ENCODE data around the gene SHB. TPM values are rescaled to one million over a fixed set of nuclear protein-coding genes. Genes with fewer than 3 reads are reported as not detected.
A peak's percentile ranks its signal among the peaks of the same experiment; 100 is the strongest.

SHB gene
- total and polyA plus RNA-seq, 8 donors, result 3.5 to 37.7 (median 8.5) TPM

- WGBS, 5 donors, result 80 to 93% (median 87%) methylated on average over 3 of the region's 3 CpGs
- peak overlapping the region in 2 of 5 donors; percentile 11 to 49 for H3K27ac ChIP-seq
- TF ChIP-seq EP300 (IDR thresholded peaks at IDR 0.05) (no peak), POLR2AphosphoS5 (IDR thresholded peaks at IDR 0.05) (no peak), CTCF (IDR thresholded peaks at IDR 0.05) (no peak)
- H3K4me3 ChIP-seq, result no peak overlapping the region
- H3K27me3 ChIP-seq, result no peaks in the 10 kb centered on the region
- no peak for DNase-seq
- H3K4me1 ChIP-seq, result peaks cover 0 to 12% (median 7%) of the 10 kb centered on the region in 4 donors
- intact Hi-C loops (cut with DNase I; ENCODE audit: low total_unique reads), result loop anchor here (10.0 kb wide), 1 partner anchor 47 kb away; no protein-coding TSS in a partner anchor
- H3K36me3 ChIP-seq, result no peaks in the 10 kb centered on the region
- H3K9me3 ChIP-seq, result no peaks in the 10 kb centered on the region
These were observed 38.4 kb upstream of the SHB start for GRCh38 chr9:38107405-38107804.

- Histone ChIP-seq H3K27me3 (no peaks in the 10 kb centered on the region), H3K9me3 (no peaks in the 10 kb centered on the region), H3K36me3 (no peaks in the 10 kb centered on the region), H3K4me3 (no peak overlapping the region), H3K27ac (no peak overlapping the region), H3K4me1 (peaks cover 0 to 12% (median 7%) of the 10 kb centered on the region in 4 donors)
- no peak for TF ChIP-seq CTCF (IDR thresholded peaks at IDR 0.05)
- TF ChIP-seq POLR2A (IDR thresholded peaks at IDR 0.05), result no peak
- TF ChIP-seq POLR2AphosphoS5 (IDR thresholded peaks at IDR 0.05), result no peak
- TF ChIP-seq EP300 (IDR thresholded peaks at IDR 0.05), result no peak
- no peak for DNase-seq
- intact Hi-C loops (cut with DNase I; ENCODE audit: low total_unique reads), result loop anchor here (10.0 kb wide), 1 partner anchor 48 kb away; no protein-coding TSS in a partner anchor
- 71 to 82% (median 80%) methylated on average over 3 of the region's 3 CpGs for WGBS, 5 donors
These were observed 37.5 kb upstream of the SHB start for GRCh38 chr9:38106488-38106887.

GRCh38 chr9:38103340-38103739, 34.3 kb upstream of the SHB start:
- 78 to 91% (median 82%) methylated on average over 2 of the region's 2 CpGs for WGBS, 5 donors
- TF ChIP-seq POLR2A (IDR thresholded peaks at IDR 0.05), result no peak
- TF ChIP-seq CTCF (IDR thresholded peaks at IDR 0.05), result no peak
- TF ChIP-seq EP300 (IDR thresholded peaks at IDR 0.05), result no peak
- TF ChIP-seq POLR2AphosphoS5 (IDR thresholded peaks at IDR 0.05), result no peak
- Histone ChIP-seq H3K4me3 (no peak overlapping the region), H3K4me1 (peaks cover 0 to 10% (median 5%) of the 10 kb centered on the region in 4 donors), H3K9me3 (no peaks in the 10 kb centered on the region), H3K36me3 (no peaks in the 10 kb centered on the region), H3K27me3 (no peaks in the 10 kb centered on the region), H3K27ac (no peak overlapping the region)
- DNase-seq, result no peak
- intact Hi-C loops (cut with DNase I; ENCODE audit: low total_unique reads), result loop anchor here (10.0 kb wide), 1 partner anchor 51 kb away; no protein-coding TSS in a partner anchor

- H3K4me1 ChIP-seq, result no peaks in the 10 kb centered on the region
- DNase-seq, result no peak
- no peak overlapping the region for H3K4me3 ChIP-seq
- no peak overlapping the region for H3K27ac ChIP-seq
- intact Hi-C loops (cut with DNase I; ENCODE audit: low total_unique reads), result loop anchor here (10.0 kb wide), 1 partner anchor 53 kb away; no protein-coding TSS in a partner anchor
- TF ChIP-seq POLR2AphosphoS5 (IDR thresholded peaks at IDR 0.05) (no peak), CTCF (IDR thresholded peaks at IDR 0.05) (no peak), EP300 (IDR thresholded peaks at IDR 0.05) (no peak), POLR2A (IDR thresholded peaks at IDR 0.05) (no peak)
- no peaks in the 10 kb centered on the region for H3K9me3 ChIP-seq
- no peaks in the 10 kb centered on the region for H3K36me3 ChIP-seq
- 86 to 98% (median 93%) methylated on average over 5 of the region's 5 CpGs for WGBS, 5 donors
- H3K27me3 ChIP-seq, result no peaks in the 10 kb centered on the region
These were observed 32.4 kb upstream of the SHB start for GRCh38 chr9:38101423-38101822.
